ENCODE measurements around the gene MKS1.
A peak's percentile ranks its signal among the peaks of the same experiment; 100 is the strongest.

MKS1 gene

DNA sequence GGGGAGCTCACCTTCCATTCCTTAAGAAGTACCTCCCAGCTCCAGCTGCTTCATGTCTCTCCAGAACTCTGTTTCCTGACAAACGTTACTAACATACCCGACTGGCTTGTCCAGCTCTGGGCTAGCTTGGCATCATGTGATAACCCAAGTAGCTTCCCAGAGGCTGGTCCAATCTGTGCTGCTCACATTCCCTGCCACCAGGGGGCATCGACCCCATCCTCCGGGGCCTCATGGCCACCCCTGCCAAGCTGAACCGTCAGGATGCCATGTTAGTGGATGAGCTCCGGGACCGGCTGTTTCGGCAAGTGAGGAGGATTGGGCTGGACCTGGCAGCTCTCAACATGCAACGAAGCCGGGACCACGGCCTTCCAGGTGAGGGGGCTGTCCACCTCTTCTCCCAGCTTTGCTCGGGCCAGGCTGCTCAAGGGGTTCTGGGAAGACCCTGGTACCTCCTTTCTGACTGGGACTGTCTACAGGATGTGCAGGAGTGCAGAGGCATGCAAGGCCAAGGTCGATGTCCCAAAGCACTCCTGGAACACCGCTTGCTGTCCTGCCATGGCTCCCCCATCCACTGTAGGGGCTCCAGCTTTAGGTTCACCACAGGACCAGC is 18.9 kb downstream of the MKS1 start:
- TF ChIP-seq MAX (IDR thresholded peaks at IDR 0.05) (peak; percentile 24; the same call in 1 of the 2 replicates), RAD21 (IDR thresholded peaks at IDR 0.05; ENCODE audit: low read depth) (peak; percentile 47), TEAD4 (IDR thresholded peaks at IDR 0.05) (peak; percentile 29; the same call in 1 of the 2 replicates), ZBTB7A (IDR thresholded peaks at IDR 0.05; ENCODE audit: low read depth) (no peak), USF1 (IDR thresholded peaks at IDR 0.05) (peak; percentile 56; the same call in 1 of the 2 replicates), YY1 (IDR thresholded peaks at IDR 0.05; ENCODE audit: low read depth) (0 out of 2 replicates have a peak, but pooled peaks have one; percentile 45)

DNA sequence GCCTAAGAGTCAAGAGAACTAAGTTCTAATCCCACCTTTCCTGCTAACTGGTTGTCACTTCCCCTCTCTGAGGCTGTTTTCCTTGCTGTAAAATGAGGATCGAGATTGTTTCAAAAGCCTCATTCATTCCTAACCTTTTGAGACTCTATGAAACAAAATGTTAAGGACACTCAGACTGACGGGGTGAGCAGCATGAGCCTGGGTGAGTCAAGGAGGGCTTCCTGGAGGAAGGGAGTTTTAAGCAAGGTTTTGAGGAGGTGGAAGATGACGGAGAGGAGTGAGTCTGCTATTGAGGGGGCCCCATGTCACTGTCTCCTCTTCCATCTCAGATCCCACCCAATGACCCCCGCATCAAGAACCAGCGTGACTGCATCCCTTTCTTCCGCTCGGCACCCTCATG is 22.4 kb downstream of the MKS1 start:
- no peak for TF ChIP-seq CREB1 (IDR thresholded peaks at IDR 0.05; ENCODE audit: low read depth)
- no peak for TF ChIP-seq EGR1 (IDR thresholded peaks at IDR 0.05)
- TF ChIP-seq TAF1 (IDR thresholded peaks at IDR 0.05; ENCODE audit: low read depth): no peak
- TF ChIP-seq ZBTB7A (IDR thresholded peaks at IDR 0.05; ENCODE audit: low read depth): no peak
- no peak for TF ChIP-seq EP300 (IDR thresholded peaks at IDR 0.05; ENCODE audit: borderline replicate concordance)
- TF ChIP-seq CEBPB (IDR thresholded peaks at IDR 0.05): no peak
- no peak for TF ChIP-seq TEAD4 (IDR thresholded peaks at IDR 0.05)
- TF ChIP-seq RAD21 (IDR thresholded peaks at IDR 0.05; ENCODE audit: low read depth): no peak
- TF ChIP-seq NFIC (IDR thresholded peaks at IDR 0.05): no peak
- TF ChIP-seq FOXM1 (IDR thresholded peaks at IDR 0.05; ENCODE audit: borderline replicate concordance, low read depth): no peak
- TF ChIP-seq MAX (IDR thresholded peaks at IDR 0.05): no peak
- TF ChIP-seq TCF12 (IDR thresholded peaks at IDR 0.05; ENCODE audit: low read depth): no peak
- TF ChIP-seq USF1 (IDR thresholded peaks at IDR 0.05): no peak
- TF ChIP-seq YY1 (IDR thresholded peaks at IDR 0.05; ENCODE audit: low read depth): no peak
- TF ChIP-seq, protein P1, sequence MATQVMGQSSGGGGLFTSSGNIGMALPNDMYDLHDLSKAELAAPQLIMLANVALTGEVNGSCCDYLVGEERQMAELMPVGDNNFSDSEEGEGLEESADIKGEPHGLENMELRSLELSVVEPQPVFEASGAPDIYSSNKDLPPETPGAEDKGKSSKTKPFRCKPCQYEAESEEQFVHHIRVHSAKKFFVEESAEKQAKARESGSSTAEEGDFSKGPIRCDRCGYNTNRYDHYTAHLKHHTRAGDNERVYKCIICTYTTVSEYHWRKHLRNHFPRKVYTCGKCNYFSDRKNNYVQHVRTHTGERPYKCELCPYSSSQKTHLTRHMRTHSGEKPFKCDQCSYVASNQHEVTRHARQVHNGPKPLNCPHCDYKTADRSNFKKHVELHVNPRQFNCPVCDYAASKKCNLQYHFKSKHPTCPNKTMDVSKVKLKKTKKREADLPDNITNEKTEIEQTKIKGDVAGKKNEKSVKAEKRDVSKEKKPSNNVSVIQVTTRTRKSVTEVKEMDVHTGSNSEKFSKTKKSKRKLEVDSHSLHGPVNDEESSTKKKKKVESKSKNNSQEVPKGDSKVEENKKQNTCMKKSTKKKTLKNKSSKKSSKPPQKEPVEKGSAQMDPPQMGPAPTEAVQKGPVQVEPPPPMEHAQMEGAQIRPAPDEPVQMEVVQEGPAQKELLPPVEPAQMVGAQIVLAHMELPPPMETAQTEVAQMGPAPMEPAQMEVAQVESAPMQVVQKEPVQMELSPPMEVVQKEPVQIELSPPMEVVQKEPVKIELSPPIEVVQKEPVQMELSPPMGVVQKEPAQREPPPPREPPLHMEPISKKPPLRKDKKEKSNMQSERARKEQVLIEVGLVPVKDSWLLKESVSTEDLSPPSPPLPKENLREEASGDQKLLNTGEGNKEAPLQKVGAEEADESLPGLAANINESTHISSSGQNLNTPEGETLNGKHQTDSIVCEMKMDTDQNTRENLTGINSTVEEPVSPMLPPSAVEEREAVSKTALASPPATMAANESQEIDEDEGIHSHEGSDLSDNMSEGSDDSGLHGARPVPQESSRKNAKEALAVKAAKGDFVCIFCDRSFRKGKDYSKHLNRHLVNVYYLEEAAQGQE (IDR thresholded peaks at IDR 0.05; ENCODE audit: low read depth): no peak

DNA sequence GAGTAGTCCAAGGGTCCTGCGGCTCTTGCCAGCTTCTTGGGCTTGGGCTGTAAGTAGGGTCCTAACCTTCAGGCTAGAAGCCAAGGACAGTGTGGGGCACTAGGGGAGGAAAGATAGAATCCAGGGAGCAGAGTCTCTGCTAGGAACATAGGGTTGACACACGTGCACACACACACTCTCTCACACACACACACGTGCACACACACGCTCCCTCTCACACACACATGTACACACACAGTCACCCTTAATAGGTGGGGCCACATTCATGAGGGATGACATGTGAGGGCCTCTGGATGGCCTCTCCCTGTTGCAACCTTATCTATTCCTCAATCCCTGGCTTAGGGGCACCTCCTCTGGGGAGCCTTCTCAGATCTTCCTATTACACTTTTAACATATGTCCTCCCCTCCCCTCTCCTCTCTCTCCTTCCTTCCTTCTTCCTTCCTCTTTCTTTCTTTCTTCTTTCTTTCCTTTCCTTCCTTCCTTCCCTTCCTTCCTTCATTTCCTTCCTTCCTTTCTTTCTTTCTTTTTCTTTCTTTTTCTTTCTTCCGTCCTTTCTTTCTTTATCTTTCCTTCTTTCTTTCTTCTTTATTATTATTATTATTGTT is 23.4 kb downstream of the MKS1 start:
- TF ChIP-seq CEBPB (IDR thresholded peaks at IDR 0.05) (no peak), FOXM1 (IDR thresholded peaks at IDR 0.05; ENCODE audit: borderline replicate concordance, low read depth) (no peak), RAD21 (IDR thresholded peaks at IDR 0.05; ENCODE audit: low read depth) (no peak), USF1 (IDR thresholded peaks at IDR 0.05) (no peak), TAF1 (IDR thresholded peaks at IDR 0.05; ENCODE audit: low read depth) (no peak), YY1 (IDR thresholded peaks at IDR 0.05; ENCODE audit: low read depth) (no peak), EGR1 (IDR thresholded peaks at IDR 0.05) (no peak)

GRCh38 chr17:58193641-58194255 is 25.3 kb downstream of the MKS1 start:
- TF ChIP-seq CEBPB (IDR thresholded peaks at IDR 0.05): no peak
- TF ChIP-seq ZBTB7A (IDR thresholded peaks at IDR 0.05; ENCODE audit: low read depth): no peak
- no peak for TF ChIP-seq USF1 (IDR thresholded peaks at IDR 0.05)
- TF ChIP-seq, protein P1 (IDR thresholded peaks at IDR 0.05; ENCODE audit: low read depth): no peak

- TF ChIP-seq CREB1 (IDR thresholded peaks at IDR 0.05; ENCODE audit: low read depth): no peak
These were observed 26.4 kb downstream of the MKS1 start, which contains the start of gene EPX for GRCh38 chr17:58192612-58193011. Gene EPX (plus strand): TSS chr17:58192726. CDS start chr17:58192847, 121 bp downstream.

Measured in Ishikawa (cell line).